Measurements from ENCODE around the gene ALDH4A1. TPM values are rescaled to one million over a fixed set of nuclear protein-coding genes. Genes with fewer than 3 reads are reported as not detected.

Gene ALDH4A1
- total and polyA plus RNA-seq, 10 of the 15 experiments (the other 5 are each of a cell fraction or from before 2014, with no cell fraction given) = 0.06 to 25.5 (median 13.0) TPM

- Histone ChIP-seq H3K79me2 (ENCODE audit: control insufficient read depth, insufficient read depth, low read length) (no peaks in the 10 kb centered on the region), H4K20me1 (ENCODE audit: control insufficient read depth, insufficient read depth) (no peaks in the 10 kb centered on the region), H2AFZ (ENCODE audit: control insufficient read depth, low read depth, low read length) (no peak overlapping the region), H3K9ac (ENCODE audit: control insufficient read depth, insufficient read depth, low read length) (no peak overlapping the region), H3K4me1 (ENCODE audit: control insufficient read depth, insufficient read depth, low read length) (no peaks in the 10 kb centered on the region), H3K4me2 (ENCODE audit: control insufficient read depth, insufficient read depth) (no peak overlapping the region), H3K27me3 (replicated peaks in 1 of 2; ENCODE audit: control insufficient read depth in 2 of 2, insufficient read depth in 2 of 2, low read length in 1 of 2) (no peaks in the 10 kb centered on the region), H3K9me3 (replicated peaks; ENCODE audit: control insufficient read depth, insufficient read depth, low read length) (no peaks in the 10 kb centered on the region), H3K4me3 (no peak overlapping the region), H3K36me3 (ENCODE audit: control insufficient read depth in 2 of 2, insufficient read depth in 2 of 2, low read length in 1 of 2) (peaks cover 0 to 2% of the 10 kb centered on the region in 2 experiments; a peak in 2 of 4 replicates), H3K27ac (ENCODE audit: control insufficient read depth, insufficient read depth) (no peak overlapping the region)
- ChIA-PET SMC1A (ENCODE audit: uncharacterized antibody, unreplicated experiment) (no interaction called here), POLR2A (no interaction called here), RAD21 (ENCODE audit: unreplicated experiment) (interaction anchor here (1.5 kb wide), 1 partner anchor 206 kb away, joined by 3 read pairs; no protein-coding TSS in a partner anchor), CTCF (interaction anchor here (1.1 to 3.4 kb wide), 5 partner anchors 10 to 330 kb away, joined by 3 to 13 read pairs (median 4); no protein-coding TSS in a partner anchor)
- DNase-seq (ENCODE audit: low read depth, low spot score) (no peak), FAIRE-seq (no peak), ATAC-seq (no peak)
- intact Hi-C loops (cut with micrococcal nuclease; ENCODE audit: unreplicated experiment) = no loop called here
- in situ Hi-C loops (cut with MboI) = no loop called here
- no peak for TF ChIP-seq USF2 (IDR thresholded peaks at IDR 0.05; ENCODE audit: borderline replicate concordance, low read depth, low read length)
- no peak for TF ChIP-seq ZBTB4 (CRISPR knock-in tag; IDR thresholded peaks at IDR 0.05)
- no peak for TF ChIP-seq SMC3 (IDR thresholded peaks at IDR 0.05; ENCODE audit: borderline replicate concordance, low read length)
- TF ChIP-seq PAX5 (IDR thresholded peaks at IDR 0.05; ENCODE audit: borderline replicate concordance, low read depth, low read length) = no peak
- no peak for TF ChIP-seq ZNF274 (IDR thresholded peaks at IDR 0.05; ENCODE audit: insufficient read depth, insufficient read length)
- no peak for TF ChIP-seq JUNB (IDR thresholded peaks at IDR 0.05)
- no peak for TF ChIP-seq TCF3 (IDR thresholded peaks at IDR 0.05; ENCODE audit: borderline replicate concordance, insufficient read depth, low read depth, low read length)
- no TSS peak for BruUV-seq (replicated peaks)
- 82% methylated on average over 23 of the region's 23 CpGs for WGBS (ENCODE audit: insufficient coverage, insufficient replicate concordance, low lambda C conversion rate, missing lambda C conversion rate)
Measured at GRCh38 chr1:18883079-18883478, 19.3 kb downstream of the ALDH4A1 start.
